HuH-7.5 (cell line): ENCODE measurements around the gene GFY.
"Not testable (repeated sequence)": the region's sequence is repeated elsewhere in the genome, so short reads cannot be mapped to it uniquely, and the experiment has no call there.

Experiments used
- DNase-seq: peaks from one replicate; pipeline ENCODE4 v3.0.0; 2011; ENCODE audit warnings: low spot score

Gene GFY

DNA sequence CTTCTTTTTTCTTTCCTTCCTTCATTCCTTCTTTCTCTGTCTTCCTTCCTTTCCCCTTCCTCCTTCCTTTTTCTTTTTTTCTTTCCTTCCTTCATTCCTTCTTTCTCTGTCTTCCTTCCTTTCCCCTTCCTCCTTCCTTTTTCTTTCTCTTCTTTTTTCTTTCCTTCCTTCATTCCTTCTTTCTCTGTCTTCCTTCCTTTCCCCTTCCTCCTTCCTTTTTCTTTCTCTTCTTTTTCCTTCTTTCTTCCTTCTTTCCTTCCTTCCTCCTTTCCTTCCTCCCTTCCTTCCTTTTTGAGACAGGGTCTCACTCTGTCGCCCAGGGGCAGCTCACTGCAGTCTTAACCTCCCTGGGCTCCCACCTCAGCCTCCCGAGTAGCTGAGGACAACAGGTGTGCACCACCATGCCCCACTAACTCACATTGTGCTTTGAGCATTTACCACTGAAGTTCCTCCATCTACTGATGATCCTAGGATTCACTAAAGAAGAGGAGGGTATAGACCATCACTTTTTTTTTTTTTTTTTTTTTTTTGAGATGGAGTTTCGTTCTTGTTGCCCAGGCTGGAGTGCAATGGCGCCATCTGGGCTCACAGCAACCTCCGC, 19.0 kb downstream of the GFY start:
- DNase-seq, result not testable (repeated sequence)

GRCh38 chr19:49445997-49446396, 20.8 kb downstream of the GFY start:
- no peak for DNase-seq

DNA sequence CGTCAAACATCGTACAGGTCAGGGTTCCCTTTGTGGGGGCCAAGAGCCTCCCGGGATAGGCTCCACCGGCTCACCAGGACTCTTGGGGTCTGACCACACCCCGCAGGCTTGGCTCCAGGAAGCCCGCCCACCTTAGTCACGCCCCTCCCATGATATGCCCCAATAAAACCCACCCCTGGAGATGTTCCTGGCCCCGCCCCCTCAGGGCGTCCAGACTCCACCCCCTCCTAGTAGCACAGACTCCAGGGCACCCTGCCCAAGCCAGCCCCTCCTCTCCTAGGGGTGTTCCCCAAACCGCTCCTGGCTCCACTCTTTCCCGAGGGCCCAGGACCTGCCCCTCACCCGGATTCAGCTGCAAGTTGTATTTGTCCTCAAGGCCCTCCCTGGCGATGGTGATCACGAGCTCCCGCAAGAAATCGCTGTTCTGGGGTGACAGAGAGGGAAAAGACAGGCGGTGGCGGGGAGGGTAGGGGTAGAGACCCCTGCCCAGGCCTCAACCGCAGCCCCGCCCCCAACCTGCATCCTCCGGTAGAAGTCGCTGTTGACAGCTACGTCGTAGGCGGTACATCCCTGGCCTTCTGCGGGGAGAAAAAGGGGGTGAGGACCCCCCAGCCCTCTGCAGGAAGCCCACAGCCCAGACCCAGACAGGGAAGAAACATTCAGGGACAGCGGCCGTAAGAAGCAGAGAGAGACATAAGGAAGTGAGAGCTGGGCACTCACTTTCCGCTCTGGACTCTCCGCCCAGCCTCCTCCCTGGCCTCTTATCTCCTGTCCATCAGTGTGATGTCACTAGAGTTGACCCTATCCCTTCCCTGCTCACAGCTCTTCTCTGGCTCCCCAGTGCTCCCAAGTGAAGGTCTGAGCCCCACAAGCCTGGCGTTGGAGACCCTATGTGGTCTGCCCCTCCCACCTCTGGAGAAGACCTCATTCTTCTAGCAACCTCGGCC, 22.6 kb downstream of the GFY start:
- no peak for DNase-seq

- DNase-seq, result no peak
Observed at GRCh38 chr19:49448432-49448786, 23.2 kb downstream of the GFY start.

GRCh38 chr19:49450405-49450804, 25.2 kb downstream of the GFY start:
- DNase-seq, result no peak

DNA sequence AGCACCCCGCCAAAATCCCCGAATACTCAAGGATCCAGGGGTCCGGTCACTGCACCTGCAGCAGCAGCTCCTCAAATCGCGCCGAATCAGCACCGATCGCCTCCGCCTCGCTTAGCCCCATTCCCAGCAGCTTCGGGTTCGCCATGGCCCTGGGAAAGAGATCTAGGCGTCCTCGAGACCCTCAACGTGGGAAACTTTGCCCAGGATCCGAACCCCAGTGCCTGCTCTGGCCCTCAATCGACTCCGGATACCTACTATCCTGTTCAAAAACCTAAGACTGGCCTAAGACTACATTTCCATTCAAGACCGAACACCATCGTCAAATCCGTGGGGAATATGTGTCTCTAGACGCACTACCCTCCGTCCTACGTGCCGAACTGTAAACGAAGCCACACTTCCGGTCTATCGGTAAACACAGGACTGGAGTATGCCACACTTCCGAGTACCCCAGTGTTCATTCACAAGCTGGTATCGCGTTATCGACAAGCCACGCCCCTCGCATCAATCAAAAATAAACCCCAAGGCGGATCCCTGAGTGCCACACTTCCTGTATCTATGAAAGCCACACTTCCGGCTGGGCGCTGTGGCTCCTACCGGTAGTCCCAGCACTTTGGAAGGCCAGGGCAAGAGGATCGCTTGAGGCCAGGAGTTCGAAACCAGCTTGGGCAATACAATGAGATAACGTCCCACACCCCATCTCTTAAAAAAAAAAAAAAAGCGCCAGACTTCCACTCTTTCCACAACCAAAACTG, 26.4 kb downstream of the GFY start, which contains the start of gene PIH1D1:
Gene PIH1D1, minus strand, starts transcription at position 385 of the 752 bp plus-strand sequence. Its CDS starts 240 bp downstream, at position 145.
- DNase-seq, result peak; percentile 94

GRCh38 chr19:49453013-49453756, 28.0 kb downstream of the GFY start, which contains the start of gene ALDH16A1:
ALDH16A1 (plus strand) TSS chr19:49453225; CDS start chr19:49453332, 107 bp downstream.
- DNase-seq, result peak; percentile 96

- DNase-seq, result no peak
Observed at GRCh38 chr19:49453757-49454240, 28.6 kb downstream of the GFY start.

- DNase-seq, result no peak
Observed at GRCh38 chr19:49455773-49456172, 30.6 kb downstream of the GFY start.

GRCh38 chr19:49456326-49456725, 31.1 kb downstream of the GFY start:
- no peak for DNase-seq

- DNase-seq, result no peak
Observed at GRCh38 chr19:49458567-49458903, 33.3 kb downstream of the GFY start.

DNA sequence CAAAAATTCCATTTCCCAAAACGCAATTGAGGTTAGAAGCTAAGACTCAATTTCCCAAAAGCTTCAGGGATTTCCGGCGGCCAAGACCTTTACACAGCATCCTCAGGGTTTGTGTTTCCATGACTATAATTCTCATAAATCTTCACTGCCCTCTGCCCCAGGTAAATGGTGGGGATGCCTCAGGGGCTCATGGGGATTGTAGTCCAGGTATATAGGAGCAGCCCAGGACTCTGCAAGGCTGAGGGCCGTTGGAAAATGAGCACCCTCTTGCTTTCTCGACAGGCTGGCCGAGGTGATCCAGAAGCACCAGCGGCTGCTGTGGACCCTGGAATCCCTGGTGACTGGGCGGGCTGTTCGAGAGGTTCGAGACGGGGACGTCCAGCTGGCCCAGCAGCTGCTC, 34.2 kb downstream of the GFY start:
- no peak for DNase-seq

- DNase-seq, result not testable (repeated sequence)
Observed at GRCh38 chr19:49461130-49461529, 35.9 kb downstream of the GFY start.

DNA sequence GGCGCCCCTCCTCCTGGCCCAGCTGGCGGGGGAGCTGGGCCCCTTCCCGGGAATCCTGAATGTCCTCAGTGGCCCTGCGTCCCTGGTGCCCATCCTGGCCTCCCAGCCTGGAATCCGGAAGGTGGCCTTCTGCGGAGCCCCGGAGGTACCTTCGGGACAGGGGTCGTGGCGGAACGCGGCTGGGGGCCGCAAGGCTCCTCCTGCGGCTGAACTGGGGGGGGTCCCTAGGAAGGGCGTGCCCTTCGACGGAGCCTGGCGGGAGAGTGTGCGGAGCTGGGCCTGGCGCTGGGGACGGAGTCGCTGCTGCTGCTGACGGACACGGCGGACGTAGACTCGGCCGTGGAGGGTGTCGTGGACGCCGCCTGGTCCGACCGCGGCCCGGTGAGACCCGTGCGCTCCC, 36.5 kb downstream of the GFY start:
- no peak for DNase-seq

GRCh38 chr19:49462492-49462891, 37.3 kb downstream of the GFY start:
- no peak for DNase-seq

DNA sequence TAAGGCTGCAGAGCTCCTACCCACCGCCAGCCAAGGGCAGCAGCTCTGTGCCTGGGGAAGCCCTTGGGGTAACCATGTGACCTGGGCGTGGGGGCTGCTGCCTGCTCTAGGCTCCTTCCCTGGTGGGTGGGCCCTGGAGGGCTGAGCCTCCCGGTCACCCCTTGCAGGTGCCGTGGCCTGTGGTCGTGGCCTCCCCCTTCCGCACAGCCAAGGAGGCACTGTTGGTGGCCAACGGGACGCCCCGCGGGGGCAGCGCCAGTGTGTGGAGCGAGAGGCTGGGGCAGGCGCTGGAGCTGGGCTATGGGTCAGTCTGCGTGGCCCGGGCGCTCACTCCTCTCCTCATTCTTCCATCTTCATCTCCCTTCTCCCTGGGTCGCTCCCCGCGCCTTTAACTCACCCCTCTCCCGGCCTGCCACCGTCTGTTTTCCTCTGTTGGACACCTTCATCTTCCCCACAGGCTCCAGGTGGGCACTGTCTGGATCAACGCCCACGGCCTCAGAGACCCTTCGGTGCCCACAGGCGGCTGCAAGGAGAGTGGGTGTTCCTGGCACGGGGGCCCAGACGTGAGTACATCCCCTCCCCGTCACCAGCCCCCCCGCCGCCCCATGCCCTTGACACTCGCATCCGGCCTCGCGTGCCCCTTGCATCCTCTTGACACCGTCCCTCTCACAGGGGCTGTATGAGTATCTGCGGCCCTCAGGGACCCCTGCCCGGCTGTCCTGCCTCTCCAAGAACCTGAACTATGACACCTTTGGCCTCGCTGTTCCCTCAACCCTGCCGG, 39.0 kb downstream of the GFY start:
- no peak for DNase-seq

DNA sequence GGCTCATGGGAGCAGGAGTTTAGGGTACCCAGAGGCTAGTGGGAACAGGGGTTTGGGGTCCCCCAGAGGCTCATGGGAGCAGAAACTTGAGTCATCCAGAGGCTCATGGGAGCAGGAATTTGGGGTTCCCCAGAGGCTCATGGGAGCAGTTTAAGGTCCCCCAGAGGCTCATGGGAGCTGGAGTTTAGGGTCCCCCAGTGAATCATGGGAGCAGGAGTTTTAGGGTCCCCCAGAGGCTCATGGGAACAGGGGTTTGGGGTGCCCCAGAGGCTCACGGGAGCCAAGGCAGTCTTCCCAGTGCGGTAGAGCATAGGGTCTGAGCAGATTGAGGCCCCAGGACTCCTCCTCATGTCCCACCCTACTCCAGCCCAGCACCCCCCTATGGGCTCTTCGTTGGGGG, 40.2 kb downstream of the GFY start:
- DNase-seq, result no peak

DNA sequence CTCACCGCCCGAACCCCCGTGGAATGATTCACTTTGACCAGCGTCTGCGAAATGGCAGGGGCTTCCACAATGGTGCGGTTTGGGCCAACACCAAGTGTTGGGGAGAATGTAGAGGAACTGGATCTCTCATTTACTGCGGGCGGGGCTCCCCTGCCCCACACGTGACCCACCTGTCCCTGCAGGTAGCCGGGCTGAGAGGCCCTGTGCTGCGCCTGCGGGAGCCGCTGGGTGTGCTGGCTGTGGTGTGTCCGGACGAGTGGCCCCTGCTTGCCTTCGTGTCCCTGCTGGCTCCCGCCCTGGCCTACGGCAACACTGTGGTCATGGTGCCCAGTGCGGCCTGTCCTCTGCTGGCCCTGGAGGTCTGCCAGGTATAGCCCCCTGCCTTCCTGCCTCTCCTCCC, 43.0 kb downstream of the GFY start:
- DNase-seq, result no peak

GRCh38 chr19:49468746-49469447, 43.7 kb downstream of the GFY start:
- DNase-seq, result no peak

DNA sequence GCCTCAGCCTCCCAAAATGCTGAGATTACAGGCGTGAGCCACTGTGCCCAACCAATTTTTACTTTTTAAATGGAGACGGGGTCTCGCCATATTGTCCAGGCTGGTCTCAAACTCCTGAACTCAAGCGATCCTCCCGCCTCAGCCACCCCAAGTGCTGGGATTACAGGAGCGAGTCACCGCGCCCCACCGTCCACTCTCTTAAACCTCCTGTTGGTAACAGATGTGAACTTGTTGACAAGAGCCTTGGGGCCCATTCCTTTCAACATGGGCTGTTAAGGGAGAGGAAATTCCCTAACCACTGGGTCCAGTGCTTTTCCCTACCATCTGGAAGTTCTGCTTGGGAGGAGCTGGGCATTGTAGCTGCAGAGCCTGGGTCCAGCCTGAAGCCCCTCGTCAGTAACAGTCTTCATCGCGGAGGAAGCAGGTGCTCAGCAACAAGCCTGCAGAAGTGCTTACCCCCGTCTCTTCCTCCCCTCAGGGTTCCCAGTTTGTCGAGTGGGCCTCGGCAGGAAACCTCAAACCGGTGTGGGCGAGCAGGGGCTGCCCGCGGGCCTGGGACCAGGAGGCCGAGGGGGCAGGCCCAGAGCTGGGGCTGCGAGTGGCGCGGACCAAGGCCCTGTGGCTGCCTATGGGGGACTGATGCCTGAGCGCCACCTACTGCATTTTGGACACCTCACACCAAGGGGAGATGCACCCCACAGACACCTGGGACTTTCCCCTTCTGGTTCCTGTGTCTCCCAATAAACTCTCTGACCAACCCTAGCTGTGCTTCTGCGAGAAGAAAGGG, 44.8 kb downstream of the GFY start:
- no peak for DNase-seq
